Osteocyte (in vitro differentiated cells): ENCODE data around the gene NEK7. TPM values are rescaled to one million over a fixed set of nuclear protein-coding genes. Genes with fewer than 3 reads are reported as not detected.

ENCODE experiments used
- DNase-seq: peaks from one replicate; pipeline ENCODE4 v3.0.0; 2021; ENCODE audit warnings: mixed read lengths; ENCODE audit not compliant: unreplicated experiment; ENCODE audit errors: extremely low spot score
- H3K27ac Mint-ChIP-seq: one replicate; pipeline ENCODE4 v1.8.0; 2021; ENCODE audit warnings: mild to moderate bottlenecking, mixed read lengths; ENCODE audit not compliant: unreplicated experiment
- H3K27me3 Mint-ChIP-seq: one replicate; pipeline ENCODE4 v1.8.0; 2021; ENCODE audit warnings: mixed read lengths; ENCODE audit not compliant: unreplicated experiment
- H3K36me3 Mint-ChIP-seq: one replicate; pipeline ENCODE4 v1.8.0; 2021; ENCODE audit warnings: mixed read lengths; ENCODE audit not compliant: unreplicated experiment
- H3K4me1 Mint-ChIP-seq: one replicate; pipeline ENCODE4 v1.8.0; 2021; ENCODE audit warnings: mixed read lengths; ENCODE audit not compliant: unreplicated experiment
- H3K4me3 Mint-ChIP-seq: one replicate; pipeline ENCODE4 v1.8.0; 2021; ENCODE audit warnings: mild to moderate bottlenecking, moderate library complexity, mixed read lengths; ENCODE audit not compliant: unreplicated experiment
- H3K9me3 Mint-ChIP-seq: one replicate; pipeline ENCODE4 v1.8.0; 2021; ENCODE audit warnings: mixed read lengths; ENCODE audit not compliant: unreplicated experiment
- total RNA-seq: library from RNA; stranded (reverse); gene quantifications from 2 replicates; pipeline ENCODE4 v1.2.1, GENCODE V29; 2021
- TF ChIP-seq, protein P1 (sequence below): fragments of 200-600 bp; sonication (generic); IDR thresholded peaks from 2 replicates; pipeline ENCODE4 v1.5.0; 2021; ENCODE audit warnings: antibody characterized with exemption, mild to moderate bottlenecking, moderate library complexity

Gene NEK7
- total RNA-seq, 1 donor from 2014 or later: 61.6 TPM

DNA sequence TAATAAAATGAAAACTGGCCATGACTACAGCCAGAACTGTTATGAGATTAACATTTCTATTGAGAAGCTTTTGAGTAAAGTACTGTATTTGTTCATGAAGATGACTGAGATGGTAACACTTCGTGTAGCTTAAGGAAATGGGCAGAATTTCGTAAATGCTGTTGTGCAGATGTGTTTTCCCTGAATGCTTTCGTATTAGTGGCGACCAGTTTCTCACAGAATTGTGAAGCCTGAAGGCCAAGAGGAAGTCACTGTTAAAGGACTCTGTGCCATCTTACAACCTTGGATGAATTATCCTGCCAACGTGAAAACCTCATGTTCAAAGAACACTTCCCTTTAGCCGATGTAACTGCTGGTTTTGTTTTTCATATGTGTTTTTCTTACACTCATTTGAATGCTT, 164.0 kb downstream of the NEK7 start:
- H3K4me3 Mint-ChIP-seq: no peak overlapping the region
- no peak for DNase-seq
- H3K36me3 Mint-ChIP-seq: peaks cover 14% of the 10 kb centered on the region
- H3K9me3 Mint-ChIP-seq: no peaks in the 10 kb centered on the region
- H3K27ac Mint-ChIP-seq: no peak overlapping the region
- no peaks in the 10 kb centered on the region for H3K27me3 Mint-ChIP-seq
- TF ChIP-seq, protein P1, sequence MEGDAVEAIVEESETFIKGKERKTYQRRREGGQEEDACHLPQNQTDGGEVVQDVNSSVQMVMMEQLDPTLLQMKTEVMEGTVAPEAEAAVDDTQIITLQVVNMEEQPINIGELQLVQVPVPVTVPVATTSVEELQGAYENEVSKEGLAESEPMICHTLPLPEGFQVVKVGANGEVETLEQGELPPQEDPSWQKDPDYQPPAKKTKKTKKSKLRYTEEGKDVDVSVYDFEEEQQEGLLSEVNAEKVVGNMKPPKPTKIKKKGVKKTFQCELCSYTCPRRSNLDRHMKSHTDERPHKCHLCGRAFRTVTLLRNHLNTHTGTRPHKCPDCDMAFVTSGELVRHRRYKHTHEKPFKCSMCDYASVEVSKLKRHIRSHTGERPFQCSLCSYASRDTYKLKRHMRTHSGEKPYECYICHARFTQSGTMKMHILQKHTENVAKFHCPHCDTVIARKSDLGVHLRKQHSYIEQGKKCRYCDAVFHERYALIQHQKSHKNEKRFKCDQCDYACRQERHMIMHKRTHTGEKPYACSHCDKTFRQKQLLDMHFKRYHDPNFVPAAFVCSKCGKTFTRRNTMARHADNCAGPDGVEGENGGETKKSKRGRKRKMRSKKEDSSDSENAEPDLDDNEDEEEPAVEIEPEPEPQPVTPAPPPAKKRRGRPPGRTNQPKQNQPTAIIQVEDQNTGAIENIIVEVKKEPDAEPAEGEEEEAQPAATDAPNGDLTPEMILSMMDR: no peak
- H3K4me1 Mint-ChIP-seq: peaks cover 4% of the 10 kb centered on the region

DNA sequence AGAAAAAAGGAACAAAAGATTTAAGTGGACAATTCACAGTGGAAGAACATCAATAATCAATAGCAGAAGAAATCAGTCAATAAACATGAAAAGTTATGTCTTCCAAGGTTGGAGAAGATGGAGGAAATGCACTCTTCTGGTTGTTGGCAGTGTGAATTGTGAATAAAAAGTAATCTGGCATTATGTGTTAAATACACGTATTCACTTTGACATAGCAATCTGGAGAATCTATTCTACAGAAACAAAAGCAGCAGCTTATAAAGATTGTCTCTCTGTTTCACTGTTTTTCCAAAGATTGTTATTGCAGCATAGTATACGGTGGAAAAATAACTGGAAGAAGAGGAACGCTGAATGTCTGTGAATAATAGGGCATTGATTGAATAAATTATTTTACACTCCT, 169.4 kb downstream of the NEK7 start:
- Mint-ChIP-seq H3K4me3 (no peak overlapping the region), H3K36me3 (peaks cover under 1% of the 10 kb centered on the region), H3K4me1 (peaks cover 2% of the 10 kb centered on the region), H3K27me3 (no peaks in the 10 kb centered on the region), H3K27ac (no peak overlapping the region), H3K9me3 (no peaks in the 10 kb centered on the region)
- no peak for DNase-seq
- TF ChIP-seq, protein P1: no peak

DNA sequence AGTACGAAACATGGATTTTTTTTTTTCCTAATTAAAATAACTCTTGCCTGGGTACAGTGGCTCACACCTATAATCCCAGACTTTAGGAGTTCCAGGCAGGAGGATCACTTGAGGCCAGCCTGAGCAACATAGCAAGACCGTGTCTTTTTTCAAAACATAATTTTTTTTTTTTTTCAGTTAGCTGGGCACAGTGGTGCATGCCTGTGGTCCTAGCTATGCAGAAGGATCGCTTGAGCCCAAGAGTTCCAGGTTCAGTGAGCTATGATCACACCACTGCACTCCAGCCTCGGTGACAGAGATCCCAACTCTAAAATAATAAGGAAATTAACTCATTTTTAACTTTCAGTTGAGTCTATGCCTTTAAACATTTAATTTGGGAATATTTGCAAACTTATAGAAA, 170.1 kb downstream of the NEK7 start:
- H3K27me3 Mint-ChIP-seq: no peaks in the 10 kb centered on the region
- DNase-seq: no peak
- TF ChIP-seq, protein P1: no peak
- no peaks in the 10 kb centered on the region for H3K36me3 Mint-ChIP-seq
- H3K4me1 Mint-ChIP-seq: peaks cover 4% of the 10 kb centered on the region
- no peak overlapping the region for H3K4me3 Mint-ChIP-seq
- no peaks in the 10 kb centered on the region for H3K9me3 Mint-ChIP-seq
- H3K27ac Mint-ChIP-seq: no peak overlapping the region

DNA sequence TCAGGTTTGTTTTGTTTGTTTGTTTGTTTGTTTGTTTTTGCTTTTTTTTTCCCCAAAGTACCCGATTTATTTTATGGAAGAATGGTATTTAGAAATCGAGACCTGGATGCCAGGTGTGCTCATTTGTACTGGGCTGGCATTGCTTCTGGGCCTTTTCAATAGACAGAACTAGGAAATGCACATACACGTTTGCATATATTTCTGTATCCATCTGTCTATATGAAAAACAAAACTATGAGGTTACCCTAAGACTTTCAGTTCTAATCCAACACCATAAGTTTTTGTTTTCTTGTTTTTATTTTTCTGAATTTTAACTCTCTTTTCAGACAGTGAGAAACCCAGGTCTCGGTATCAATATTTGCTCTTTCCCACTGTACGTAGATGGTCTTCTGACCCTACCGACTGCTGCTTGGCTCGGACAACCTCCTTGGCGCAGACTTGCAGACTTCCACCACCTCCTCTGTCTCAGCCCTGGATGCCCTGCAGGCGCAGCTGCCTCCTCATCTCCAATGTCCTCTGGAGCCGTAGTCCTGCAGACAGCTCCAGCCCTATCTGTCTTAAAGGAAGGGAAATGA, 171.7 kb downstream of the NEK7 start:
- H3K4me1 Mint-ChIP-seq: peaks cover 4% of the 10 kb centered on the region
- no peaks in the 10 kb centered on the region for H3K36me3 Mint-ChIP-seq
- H3K27me3 Mint-ChIP-seq: no peaks in the 10 kb centered on the region
- no peaks in the 10 kb centered on the region for H3K9me3 Mint-ChIP-seq
- H3K4me3 Mint-ChIP-seq: no peak overlapping the region
- TF ChIP-seq, protein P1: no peak
- H3K27ac Mint-ChIP-seq: no peak overlapping the region
- no peak for DNase-seq

DNA sequence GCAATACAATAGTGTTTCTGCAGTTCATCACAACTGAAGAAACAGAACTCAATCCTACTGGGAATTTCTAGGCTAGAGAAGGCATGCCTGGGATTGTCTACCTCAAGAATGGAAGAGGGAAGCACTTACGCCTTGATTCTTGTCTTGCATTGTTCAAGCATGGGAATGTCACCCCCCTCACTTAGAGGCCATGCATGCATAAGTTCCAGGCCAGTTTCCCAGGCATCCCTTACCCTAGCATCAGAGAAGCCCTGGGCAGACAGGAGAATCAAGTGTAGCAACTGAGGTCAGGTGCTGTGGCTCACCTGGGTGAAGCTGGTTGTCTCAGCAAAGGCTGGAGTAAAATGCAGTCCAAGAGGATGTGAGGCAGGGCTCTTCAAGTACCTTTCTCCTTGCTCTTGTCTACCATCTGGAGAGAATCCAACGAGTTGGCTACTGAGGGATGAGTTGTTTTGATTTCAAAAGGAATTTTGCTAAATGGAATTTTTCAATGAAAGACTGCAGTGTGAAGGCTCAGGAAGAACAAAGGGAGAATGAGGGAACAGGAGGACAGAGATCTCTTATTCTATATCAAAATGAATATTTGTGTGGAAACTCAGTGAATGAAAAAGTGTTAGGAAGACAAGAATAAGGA, 174.3 kb downstream of the NEK7 start:
- Mint-ChIP-seq H3K36me3 (no peaks in the 10 kb centered on the region), H3K27me3 (no peaks in the 10 kb centered on the region), H3K9me3 (peaks cover 4% of the 10 kb centered on the region), H3K4me3 (no peak overlapping the region), H3K27ac (no peak overlapping the region), H3K4me1 (peaks cover 10% of the 10 kb centered on the region)
- DNase-seq: no peak
- TF ChIP-seq, protein P1: no peak
